SU-DHL-6 (cell line): Measurements from ENCODE around the gene ZNF667.

Experiments
- CTCF ChIP-seq: fragments of 200-600 bp; sonication (generic); IDR thresholded peaks from one replicate; pipeline ENCODE4 v1.5.1; 2017; ENCODE audit warnings: antibody characterized with exemption, mild to moderate bottlenecking, low read length, moderate library complexity; ENCODE audit not compliant: insufficient read depth, poor library complexity, severe bottlenecking
- EZH2phosphoT487 ChIP-seq: fragments of 200-600 bp; sonication (generic), shearing (Covaris generic); conservative IDR thresholded peaks from 2 replicates; pipeline ENCODE4 v1.6.1; 2018; ENCODE audit warnings: mild to moderate bottlenecking, antibody characterized with exemption, low read length, moderate library complexity, mixed read lengths

GRCh38 chr19:56474308-56474707, 2.8 kb downstream of the ZNF667 start:
- TF ChIP-seq CTCF (no peak), EZH2phosphoT487 (no peak)
